Stimulated activated CD4-positive, alpha-beta T cell treated with anti-CD3 and anti-CD28 coated beads, Interleukin-4, amount 100 ng/mL, for 1 hour (primary cell): ENCODE data around the gene GAPT.
A peak's percentile ranks its signal among the peaks of the same experiment; 100 is the strongest.

Experiments
- DNase-seq: peaks from one replicate; pipeline ENCODE4 v3.0.0-alpha.2; 2020

Gene GAPT

DNA sequence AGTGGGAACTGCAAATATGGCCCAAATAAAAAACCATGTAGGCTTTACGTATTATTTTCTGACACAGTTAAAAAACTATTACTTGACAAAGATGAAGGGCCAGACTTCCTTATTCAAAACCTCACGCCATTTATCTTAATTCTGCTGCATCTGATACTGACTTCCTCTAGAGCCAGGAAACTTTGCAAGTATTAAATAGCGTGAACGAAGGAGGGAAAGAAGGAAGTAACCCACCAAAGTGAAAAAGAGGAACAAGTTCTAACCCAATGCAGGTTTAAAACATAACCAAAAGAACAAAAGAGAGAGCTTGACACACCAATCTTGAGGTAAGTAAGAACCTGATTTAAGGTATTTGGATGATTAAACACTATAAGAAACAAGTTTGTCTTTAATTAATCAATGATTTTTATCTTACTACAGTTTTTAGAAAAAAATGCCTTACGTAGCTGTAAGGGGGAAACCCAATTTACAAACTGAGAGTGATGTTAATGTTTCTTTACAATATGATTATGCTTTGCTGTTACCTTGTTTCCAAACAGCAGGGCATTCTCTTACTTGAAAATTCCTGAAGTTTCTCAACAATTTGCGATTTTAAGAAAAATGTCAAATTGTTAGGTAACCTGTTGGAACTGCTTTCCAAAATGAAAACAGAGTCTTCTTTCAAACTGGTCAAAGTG lies at the start of gene GAPT:
GAPT (plus strand) TSS at position 220 of the 677 bp plus-strand sequence. CDS start 3,102 bp downstream, outside the sequence.
- no peak for DNase-seq

DNA sequence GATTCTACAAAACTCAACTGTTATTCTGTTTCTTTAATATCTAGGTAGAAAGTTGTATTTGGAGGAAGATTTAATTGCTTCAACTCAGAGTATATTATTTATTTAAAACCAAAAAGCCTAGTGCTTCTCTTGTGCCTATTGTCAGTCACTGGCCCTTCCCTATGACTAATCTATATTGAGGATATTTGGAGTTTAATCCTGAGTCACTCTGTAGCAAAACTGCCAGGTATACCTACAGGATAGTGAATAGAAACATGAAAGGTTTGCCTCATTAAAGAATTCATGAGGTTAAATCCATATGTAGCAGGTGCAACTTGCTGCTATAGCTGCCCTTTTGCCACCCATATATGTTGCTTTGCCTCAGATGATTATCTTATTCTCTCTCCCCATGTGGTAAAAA lies 46.4 kb upstream of the GAPT start:
- no peak for DNase-seq

DNA sequence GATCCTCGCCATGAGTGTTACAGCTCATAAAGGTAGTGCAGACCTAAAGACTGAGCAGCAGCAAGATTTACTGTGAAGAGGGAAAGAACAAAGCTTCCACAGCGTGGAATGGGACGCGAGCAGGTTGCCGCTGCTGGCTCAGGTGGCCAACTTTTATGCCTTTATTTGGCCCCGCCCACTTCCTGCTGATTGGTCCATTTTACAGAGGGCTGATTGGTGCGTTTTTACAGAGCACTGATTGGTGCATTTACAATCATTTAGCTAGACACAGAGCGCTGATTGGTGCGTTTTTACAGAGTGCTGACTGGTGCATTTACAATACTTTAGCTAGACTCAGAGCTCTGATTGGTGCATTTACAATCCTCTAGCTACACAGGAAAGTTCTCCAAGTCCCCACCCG lies 45.2 kb upstream of the GAPT start:
- no peak for DNase-seq

DNA sequence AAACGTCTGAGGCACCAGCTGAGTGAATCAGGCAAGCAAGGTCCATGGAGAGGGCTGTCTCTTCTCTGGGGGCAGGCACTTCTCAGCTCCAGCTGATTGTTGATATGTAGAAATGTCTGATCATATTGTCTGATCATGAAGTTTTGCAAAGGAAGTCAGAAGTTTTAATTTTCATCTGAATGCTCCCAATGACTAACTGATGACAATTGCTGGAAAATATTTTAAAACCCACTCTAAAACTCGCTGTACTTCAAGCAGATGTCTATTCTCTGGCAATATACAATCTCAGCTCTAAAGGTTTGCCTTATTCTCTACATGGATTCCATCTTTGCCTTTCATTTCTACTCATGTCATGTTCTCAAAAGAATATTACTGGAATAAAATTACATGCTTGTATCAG lies 44.0 kb upstream of the GAPT start:
- no peak for DNase-seq

DNA sequence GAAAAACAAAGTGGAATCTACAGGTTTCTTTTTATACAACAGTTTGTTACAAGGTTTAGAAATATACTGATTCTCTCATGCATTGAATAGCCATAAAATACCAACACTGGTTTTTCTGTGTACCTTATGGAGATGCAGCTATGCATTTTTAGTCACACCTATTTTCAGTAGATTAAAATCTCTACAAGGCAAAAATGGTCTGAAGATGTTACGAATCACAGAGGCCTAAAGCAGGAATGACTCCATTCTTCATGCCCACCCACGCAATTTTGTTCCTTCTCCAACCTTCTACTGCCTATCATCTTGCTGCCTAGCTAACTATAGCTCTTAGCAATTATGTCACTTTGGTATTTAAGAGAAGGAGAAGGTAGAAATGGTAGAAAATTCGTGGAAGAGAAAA lies 41.2 kb upstream of the GAPT start:
- no peak for DNase-seq

DNA sequence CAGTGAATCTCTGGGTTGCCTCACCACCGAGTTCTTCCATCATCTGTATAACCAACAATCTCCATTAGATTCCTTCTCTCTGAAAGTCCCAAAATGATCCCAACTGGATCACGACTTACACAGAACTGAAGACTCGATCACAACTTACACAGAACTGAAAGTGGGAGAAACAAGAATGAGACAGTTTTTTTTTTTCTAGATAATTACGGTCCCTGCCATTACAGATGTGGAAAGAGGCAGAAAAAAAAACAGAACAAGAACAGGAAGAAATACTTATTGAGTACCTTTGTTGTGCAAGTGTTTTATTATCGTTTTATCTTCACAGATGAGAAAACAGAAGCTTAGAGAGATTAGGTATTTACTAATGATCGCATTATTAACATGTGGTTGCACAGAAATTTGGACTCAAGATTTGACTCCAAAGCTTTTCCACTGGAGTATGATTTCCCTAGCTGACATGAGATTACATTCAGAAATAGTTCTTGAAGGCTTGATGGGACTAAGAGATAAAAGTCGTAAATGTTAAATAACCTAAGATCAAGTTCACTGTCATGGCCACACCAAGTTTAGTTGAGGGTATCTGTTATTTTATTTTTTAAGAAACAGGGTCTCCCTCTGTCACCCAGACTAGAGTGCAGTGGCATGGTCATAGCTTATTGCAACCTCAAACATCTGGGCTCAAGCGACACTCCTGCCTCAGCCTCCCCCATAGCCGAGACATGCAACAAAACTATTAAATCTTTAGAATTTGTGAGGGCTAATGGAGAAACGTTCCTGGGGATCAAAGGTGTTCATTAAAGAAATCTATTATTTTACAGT lies 40.2 kb upstream of the GAPT start:
- DNase-seq = no peak

DNA sequence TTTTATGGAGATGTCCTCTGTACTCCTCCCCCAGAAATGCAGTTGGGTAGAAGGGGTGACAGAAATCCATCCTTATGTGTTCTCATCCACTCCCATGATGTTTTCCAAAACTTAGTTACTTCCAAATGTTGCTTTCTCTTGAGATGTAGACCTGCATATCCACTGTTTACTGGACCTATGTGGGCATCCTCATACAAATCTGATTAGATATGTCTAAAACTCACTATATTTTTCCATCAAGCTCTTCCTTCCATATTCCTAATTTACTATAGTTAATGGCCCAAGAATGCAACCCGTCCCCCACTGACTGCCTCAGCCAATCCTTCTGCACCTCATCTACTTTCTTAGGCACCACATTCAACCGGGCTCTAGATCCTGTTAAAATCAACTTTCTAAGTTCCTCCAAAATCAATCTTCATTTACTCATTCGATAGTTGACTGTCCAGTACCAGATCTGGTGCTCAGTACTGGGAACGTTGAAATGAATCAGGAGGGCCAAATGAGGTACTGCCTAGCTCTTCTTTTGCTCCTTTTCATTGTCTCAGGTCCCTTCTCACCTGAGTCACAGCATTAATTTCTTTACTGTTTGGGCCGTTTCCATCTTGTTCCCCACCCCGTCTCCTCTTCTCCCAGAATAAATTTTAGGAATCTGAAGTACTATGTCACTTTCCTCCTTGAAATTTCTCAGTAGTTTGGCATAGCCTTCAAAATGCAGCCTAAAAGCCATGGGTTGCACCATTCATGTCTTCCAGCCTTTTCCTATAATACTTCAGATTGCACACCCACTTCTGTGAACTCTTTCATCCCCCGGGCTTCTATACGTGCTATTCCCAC lies 39.3 kb upstream of the GAPT start:
- DNase-seq = no peak

DNA sequence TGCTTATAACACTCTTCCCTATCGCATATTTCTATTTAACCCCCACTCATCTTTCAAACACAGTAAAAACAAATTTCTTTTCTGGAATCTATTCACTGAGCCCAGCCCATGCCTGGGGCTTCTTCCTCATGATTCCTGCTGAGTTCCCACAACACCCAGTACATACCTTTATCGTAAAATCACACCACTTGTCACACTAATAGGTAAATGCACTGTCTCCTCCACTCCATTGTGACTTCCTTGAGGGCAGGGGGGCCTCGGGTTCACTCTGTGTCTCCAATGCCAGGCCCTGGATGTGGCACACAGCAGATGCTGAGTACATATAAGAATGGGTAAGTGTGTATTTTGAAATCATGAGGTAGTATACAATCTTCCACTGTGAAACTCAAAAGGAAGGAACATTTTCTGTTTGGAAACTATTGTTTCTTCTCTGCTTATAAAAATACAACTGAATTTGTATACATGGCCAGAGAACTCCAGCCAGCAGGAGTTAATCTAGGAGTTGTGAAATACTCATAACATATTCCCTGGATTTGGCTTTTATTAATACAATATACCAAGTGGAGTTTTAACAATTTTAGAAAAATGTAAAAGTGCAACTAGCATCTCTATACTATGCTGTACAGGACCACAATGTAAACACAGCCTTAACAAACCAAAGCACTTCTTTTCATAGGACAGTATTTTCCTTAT lies 38.5 kb upstream of the GAPT start:
- DNase-seq = no peak

DNA sequence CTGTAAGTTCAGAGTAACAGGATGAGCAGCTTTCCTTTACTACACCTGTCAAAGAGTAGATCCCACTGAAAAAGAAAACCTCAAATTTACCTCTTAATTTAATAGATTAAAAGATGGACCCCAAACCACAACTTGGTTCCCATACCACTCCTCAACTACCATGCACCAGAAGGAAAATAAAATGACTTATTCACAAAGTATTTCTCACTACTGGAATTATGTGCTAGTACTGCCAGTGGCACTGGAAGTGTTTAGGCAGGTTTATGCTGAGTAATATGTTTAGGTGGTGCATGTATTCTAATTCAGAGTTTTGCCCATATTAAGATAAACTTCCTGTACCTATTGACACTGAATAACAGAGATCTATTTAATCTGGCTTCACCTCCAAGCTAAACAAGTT lies 37.9 kb upstream of the GAPT start:
- no peak for DNase-seq

DNA sequence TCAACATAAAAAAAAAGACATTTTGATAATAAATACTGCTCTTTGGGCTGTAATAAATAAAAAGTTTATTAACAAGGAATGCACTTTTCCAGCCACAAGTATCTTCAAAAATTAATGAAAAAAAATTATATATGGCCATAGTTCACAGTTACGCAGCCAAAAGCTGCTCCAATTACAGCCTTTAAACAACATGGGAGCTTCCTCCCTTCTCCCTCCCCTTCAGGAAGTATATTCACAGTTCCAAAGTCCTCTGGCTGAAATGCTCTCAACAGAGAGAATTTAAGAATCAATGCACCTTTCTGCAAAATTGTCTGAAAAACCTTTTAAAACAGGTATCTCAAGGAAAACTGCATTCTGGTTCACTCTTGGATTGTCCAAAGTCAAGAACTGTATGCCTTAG lies 37.2 kb upstream of the GAPT start:
- no peak for DNase-seq

DNA sequence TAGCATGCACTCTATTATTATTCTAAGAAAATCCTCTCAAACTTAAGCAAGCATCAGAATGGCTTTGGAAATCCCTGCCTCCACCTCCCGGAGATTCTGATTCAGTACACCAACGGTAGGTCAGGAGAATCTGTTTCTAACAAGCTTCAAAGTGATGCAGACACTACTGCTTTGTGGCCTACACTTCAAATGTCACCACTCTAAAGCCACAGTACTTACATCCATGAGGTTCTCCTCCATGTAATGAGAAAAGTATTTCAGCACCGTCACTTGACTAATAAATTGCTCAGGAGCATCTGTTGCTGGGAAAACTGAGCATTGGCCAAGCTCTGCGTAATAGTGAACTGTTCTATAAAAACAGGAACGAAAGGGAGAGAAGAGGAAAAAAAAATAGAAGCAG lies 36.2 kb upstream of the GAPT start:
- no peak for DNase-seq

DNA sequence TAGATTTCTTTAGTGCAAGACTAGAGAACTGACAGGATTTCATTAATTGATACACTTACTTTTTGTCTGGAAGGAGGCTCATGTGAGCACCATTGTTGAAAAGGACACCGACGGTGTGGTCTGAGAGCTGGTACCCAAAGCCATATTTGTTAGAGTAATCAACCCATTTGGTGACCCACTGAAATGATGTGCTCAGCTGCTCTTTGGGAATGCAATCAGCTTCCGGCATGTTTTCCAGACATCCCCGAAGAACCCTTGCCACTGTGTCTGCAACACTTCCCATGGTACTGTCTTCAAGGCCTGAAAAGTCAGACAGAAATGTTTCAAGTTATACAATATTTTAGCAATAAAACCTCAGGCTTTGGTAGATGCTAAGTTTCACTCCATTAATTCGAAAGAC lies 35.8 kb upstream of the GAPT start:
- DNase-seq = no peak

DNA sequence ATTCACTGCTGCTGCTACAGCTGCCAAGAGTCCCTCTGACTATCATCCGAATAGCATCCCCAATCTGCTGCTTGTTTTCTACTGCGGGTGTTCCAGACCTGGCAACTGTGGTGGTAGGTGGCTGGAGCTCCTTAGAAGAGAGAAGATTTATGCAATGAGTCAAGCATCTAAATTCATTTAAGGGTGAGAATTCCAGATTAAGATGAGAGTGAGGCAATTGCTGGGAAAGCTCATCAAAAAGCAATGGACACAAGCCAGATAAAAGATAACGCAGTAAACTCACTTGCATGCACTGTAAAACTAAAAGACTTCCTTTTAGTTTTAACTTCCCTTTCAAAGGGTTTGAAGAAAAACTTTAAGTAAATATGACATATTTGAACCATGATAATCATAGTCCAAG lies 35.2 kb upstream of the GAPT start:
- no peak for DNase-seq

DNA sequence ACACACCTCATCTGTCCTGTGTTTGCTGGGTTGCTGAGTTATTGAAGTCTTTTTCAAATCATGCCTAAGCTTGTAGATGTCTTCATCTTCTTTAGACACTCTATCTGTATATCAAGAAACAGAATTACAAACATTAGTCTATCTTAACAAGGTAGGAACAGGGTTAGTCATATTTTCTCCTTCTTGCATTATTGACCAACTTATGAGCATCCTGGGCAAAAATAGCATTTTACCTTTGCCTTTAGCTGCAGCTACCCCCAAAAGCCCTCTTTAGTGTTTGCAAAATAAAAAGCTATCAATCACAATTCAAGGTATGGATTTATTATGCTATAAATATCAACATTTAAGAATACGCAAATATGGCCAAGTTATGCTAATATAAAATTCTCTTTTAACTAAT lies 34.7 kb upstream of the GAPT start:
- DNase-seq = no peak

DNA sequence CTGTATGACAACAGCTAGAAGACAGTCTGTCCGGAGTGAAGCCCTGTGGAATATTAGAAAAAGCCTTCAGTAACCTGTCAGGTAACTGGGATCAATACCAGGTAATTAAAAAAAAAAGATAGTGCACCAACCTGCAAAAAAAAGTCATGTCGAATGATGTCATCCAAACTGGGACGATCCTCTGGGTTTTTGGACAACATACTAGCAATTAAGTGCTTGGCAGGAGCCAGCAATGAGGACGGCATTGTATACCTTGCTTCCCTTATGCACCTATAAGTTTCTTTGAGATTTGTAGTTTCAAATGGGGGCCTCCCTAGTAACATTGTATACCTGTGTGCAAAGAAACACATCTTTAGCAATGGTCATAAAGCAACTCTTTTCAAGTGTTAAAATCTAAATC lies 34.2 kb upstream of the GAPT start:
- no peak for DNase-seq

DNA sequence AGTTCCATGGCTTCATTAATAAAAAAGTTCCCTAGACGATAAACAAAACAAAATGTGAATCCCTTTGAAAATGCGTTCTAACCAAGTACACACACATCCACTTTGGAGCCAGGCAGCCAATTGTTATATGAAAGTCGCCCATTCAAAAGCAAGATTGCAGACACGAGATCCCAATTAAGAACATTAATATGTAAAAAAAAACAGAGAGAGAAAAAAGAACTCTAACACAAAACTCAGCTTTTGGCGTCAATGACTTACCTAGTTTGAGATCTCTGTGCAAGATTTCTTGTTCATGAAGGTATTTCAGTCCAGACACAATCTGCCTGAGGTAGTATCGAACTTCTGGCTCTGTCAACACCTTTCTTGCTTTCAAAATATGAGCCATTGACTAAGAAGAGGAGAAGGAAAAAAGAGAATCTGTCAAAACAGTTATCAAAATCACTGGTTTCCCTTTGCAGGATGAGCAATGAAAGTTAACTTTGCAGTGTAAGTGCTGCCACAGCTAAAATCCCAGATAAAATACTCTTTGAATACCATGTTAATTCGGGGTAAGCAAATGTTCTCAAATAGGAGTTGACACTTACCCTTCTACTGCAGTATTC lies 33.0 kb upstream of the GAPT start:
- no peak for DNase-seq

DNA sequence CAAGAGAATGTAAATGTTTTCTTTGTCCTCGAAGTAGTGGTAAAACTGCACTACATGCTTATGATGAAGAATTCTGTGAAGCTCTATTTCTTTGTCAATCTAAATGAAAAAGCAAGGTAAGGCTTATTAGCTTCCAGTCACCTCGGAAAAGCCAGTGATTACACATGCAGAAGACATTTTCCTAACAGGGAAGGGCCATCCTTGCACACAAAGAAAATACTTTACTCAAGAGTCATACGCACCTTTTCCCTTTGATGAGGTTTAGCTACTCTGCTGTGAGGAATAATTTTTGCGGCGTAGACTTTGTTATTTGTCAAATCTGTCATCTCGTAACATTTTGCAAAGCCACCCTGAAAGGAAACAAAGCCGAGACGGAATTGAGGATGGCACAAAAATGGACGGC lies 32.5 kb upstream of the GAPT start:
- DNase-seq = no peak

DNA sequence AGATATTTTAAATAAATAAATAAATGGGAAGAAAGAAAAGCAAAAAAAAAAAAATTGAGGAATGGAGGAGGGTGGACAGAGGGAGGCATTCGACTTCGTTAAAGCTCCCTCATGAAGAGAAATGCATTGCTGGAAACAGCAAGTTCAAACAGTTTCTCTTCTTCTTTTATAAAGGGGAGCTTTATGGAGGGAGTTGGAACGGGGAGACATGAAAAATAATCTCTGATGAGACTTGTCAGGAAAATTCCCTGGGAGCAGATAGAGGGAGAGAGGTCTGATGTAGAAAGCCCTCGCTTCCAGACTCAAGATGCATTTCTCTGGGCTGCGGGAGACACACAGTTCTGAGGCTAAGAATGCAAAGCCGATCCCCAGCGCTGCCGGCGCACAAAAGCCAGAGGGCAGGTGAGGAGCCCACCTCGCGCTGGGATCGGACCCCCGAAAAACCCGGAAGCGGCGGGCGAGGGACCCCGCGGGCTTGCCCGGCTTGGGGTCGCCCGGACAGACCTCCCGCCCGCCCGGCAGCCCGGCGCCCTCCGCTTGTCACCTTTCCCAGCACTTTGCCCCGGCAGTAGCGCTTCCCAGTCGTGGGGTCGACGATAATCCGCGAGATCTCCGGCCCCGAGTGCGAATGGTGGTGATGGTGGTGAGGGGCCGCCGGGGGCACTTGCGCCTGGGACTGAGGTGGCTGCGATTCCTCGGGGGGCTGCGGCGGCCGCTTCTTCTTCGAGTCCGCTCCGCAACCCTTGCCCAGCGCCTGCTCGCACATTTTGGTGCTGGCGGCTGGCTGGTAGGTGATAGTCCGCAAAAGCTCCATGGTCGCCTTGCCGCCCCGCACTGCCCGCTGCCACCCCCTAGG lies 31.9 kb upstream of the GAPT start:
- DNase-seq = no peak

DNA sequence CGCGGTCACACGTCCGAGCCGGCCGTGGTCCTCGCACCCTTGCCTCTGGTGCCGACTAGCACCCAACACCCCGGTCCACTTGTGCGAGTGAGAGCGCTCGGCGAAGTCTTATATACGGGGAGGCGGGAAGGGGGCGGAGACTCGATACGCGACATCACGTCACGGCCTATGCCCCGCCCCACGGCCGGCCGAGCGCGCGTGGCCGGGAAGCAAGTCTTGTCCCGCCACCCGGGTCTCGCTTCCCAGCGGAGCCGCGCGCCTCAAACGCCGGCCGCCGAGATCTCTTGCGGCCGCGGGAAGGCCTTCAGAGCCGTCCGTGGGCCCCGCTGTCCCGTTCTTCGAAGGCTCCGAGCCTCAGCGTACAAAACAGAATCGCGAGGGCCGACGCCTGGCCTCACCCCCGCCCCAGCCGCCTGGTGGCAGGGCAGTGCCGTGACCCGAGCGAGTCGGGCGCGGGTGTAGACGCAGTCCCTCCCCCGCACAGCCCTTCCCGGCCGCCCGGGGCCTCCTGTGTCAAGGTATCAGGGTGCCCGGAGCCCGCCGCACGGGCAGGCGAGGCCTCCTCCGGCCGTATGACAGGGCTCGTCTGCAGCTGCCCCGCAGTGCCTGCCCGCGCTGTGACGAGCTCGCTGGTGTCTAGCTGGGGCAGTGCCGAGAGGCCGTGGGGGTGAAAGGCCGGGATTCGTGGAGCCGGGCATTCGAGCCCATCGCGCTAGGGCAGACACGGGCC lies 31.1 kb upstream of the GAPT start, which contains the start of gene PLK2:
PLK2 (minus strand) TSS at position 85 of the 730 bp plus-strand sequence. CDS start 127 bp downstream, outside the sequence.
- peak; percentile 91 for DNase-seq

DNA sequence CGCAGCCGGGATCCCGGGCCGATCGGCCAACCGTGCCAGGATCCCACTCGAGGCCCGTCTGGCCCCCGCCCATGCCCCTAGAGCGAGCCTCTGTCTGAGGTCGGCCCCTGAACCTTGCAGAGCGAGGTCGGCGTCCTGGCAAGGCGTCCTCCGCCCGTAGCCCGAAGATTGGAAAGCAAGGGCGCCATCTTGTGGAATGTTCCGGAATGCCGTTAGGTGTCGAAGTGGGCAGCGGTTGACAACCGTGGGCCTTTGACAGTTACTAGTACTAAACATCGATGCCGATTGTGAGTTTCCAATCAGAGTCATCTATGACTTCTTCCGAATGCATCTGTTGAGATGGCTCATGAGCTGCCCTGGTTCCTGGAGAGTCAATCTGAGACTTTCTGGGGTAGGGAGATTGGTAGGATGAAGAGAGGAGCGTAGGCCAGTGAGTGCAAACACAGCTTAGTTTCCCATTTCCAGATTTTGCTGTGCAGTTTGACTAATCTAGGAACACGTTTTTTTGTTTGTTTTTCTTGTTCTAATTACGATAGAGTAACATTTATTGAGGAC lies 30.4 kb upstream of the GAPT start:
- DNase-seq = peak; percentile 89
